Central memory CD8-positive, alpha-beta T cell (primary cell): ENCODE measurements around the gene RNF183.
A peak's percentile ranks its signal among the peaks of the same experiment; 100 is the strongest.

Source experiments
- ATAC-seq: fragments of 150-1000 bp; cut with Tn5 transposase; replicated peaks from 2 replicates; pipeline ENCODE4 v1.10.0; 2022; ENCODE audit warnings: mild to moderate bottlenecking, moderate FRiP score, moderate number of reproducible peaks; ENCODE audit not compliant: poor library complexity, severe bottlenecking; ENCODE audit errors: extremely low read depth
- DNase-seq, 2 donors: peaks; one replicate each; pipeline ENCODE4 v3.0.0; 2021; ENCODE audit warnings: low spot score in 2 of 2
- H3K27ac Mint-ChIP-seq: one replicate; pipeline ENCODE4 v1.8.0; 2022; ENCODE audit warnings: low read depth, mild to moderate bottlenecking, moderate library complexity, mixed read lengths
- H3K27me3 Mint-ChIP-seq: one replicate; pipeline ENCODE4 v1.8.0; 2022; ENCODE audit warnings: mixed read lengths
- H3K36me3 Mint-ChIP-seq: one replicate; pipeline ENCODE4 v1.8.0; 2022; ENCODE audit warnings: mild to moderate bottlenecking, moderate library complexity, mixed read lengths; ENCODE audit not compliant: insufficient read depth
- H3K4me1 Mint-ChIP-seq: one replicate; pipeline ENCODE4 v1.8.0; 2022; ENCODE audit warnings: mixed read lengths
- H3K4me3 Mint-ChIP-seq: one replicate; pipeline ENCODE4 v1.8.0; 2022; ENCODE audit warnings: mild to moderate bottlenecking, moderate library complexity, mixed read lengths
- H3K9me3 Mint-ChIP-seq: one replicate; pipeline ENCODE4 v1.8.0; 2022; ENCODE audit warnings: mixed read lengths

RNF183 gene

DNA sequence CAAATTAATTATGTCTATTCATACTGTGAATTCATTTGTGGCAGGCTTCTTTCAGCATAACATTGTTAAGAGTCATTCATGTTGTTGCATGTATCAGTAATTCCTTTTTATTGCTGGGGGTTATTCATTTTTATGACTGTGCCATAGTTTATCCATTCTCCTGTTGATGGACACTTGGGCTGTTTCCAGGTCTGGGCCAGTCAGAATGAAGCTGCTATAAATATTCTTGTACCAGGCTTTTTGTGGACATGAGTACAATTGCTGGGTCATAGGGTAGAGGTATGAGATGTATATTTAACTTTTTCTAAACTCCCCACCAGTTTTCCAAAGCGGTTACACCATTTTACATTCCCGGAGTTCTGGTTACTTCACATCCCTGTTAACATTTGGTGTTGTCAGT lies 14.1 kb downstream of the RNF183 start:
- no peak for DNase-seq
- Mint-ChIP-seq H3K4me3 (no peak overlapping the region), H3K27me3 (no peaks in the 10 kb centered on the region), H3K36me3 (peaks cover 72% of the 10 kb centered on the region), H3K4me1 (no peaks in the 10 kb centered on the region), H3K9me3 (no peaks in the 10 kb centered on the region), H3K27ac (no peak overlapping the region)
- ATAC-seq = no peak

- DNase-seq (no peak), ATAC-seq (no peak)
- H3K36me3 Mint-ChIP-seq = peaks cover 70% of the 10 kb centered on the region
- H3K27me3 Mint-ChIP-seq = no peaks in the 10 kb centered on the region
- peaks cover 26% of the 10 kb centered on the region for H3K4me1 Mint-ChIP-seq
- no peaks in the 10 kb centered on the region for H3K9me3 Mint-ChIP-seq
- peak overlapping the region; percentile 19 for H3K27ac Mint-ChIP-seq
- H3K4me3 Mint-ChIP-seq = no peak overlapping the region
Measured at GRCh38 chr9:113281356-113281755, 21.8 kb downstream of the RNF183 start.

GRCh38 chr9:113278840-113279239 lies 24.3 kb downstream of the RNF183 start:
- Mint-ChIP-seq H3K4me3 (no peak overlapping the region), H3K9me3 (no peaks in the 10 kb centered on the region), H3K27ac (peak overlapping the region; percentile 19), H3K27me3 (no peaks in the 10 kb centered on the region), H3K4me1 (peaks cover 32% of the 10 kb centered on the region), H3K36me3 (peaks cover 56% of the 10 kb centered on the region)
- no peak for DNase-seq
- ATAC-seq = no peak

DNA sequence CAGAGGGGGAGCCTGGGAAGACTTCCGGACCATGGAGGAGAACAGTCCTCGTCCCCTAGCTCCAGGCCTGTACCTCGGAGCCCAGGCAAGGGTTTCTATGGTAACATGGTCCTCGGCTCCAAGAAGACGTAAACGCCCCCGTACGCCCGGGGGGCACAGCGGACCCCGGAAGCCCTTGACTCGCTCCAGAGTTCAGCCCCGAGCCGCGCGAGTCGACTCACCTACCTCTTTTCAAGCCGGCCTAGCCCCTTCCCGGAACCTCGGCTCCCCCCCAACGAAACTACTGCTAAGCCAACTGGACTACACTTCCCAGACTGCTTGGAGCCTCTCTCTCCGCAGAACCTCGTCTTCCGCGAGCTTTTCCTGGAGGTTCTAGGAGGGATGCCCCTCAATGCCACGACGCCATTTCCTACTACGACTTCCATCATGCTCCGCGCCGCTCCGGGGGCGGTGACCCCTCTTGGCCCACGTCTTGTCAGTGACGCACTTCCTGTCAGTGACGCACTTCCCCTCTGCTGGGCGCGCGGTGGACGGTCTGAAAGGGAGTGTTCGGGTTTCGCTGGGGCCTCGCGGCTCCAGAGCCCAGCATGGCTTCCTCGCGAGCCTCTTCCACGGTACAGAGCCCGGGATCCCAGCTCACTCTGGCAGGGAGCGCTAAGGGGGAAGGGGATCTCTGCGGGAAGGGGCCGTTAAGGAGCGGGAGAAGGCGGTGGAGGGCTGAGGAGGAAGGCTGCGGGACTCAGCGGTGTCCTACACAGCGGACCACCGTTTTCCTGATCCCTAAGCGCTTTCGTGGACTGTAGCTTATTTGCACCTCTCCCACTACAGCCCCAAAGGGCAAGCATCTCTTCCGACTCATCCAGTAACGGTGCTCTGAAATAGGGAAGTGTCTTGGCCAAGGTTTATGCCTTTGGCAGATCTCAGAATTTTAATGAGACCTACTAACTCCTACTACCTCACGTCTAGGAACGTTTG lies 27.7 kb downstream of the RNF183 start, which contains the start of the genes CDC26 and PRPF4:
TSS of gene CDC26 (minus strand) at position 416 of the 975 bp plus-strand sequence. CDS start 3,065 bp downstream, outside the sequence.
TSS of gene PRPF4 (plus strand) at position 502 of the 975 bp plus-strand sequence. CDS start at position 588, 86 bp downstream.
- Mint-ChIP-seq H3K9me3 (no peaks in the 10 kb centered on the region), H3K4me1 (peaks cover 26% of the 10 kb centered on the region), H3K4me3 (no peak within 1 kb of the TSS), H3K27ac (no peak within 1 kb of the TSS), H3K36me3 (peaks cover 48% of the 10 kb centered on the region), H3K27me3 (no peaks in the 10 kb centered on the region)
- DNase-seq (peak; percentile 87 to 89), ATAC-seq (peak; percentile 97)

DNA sequence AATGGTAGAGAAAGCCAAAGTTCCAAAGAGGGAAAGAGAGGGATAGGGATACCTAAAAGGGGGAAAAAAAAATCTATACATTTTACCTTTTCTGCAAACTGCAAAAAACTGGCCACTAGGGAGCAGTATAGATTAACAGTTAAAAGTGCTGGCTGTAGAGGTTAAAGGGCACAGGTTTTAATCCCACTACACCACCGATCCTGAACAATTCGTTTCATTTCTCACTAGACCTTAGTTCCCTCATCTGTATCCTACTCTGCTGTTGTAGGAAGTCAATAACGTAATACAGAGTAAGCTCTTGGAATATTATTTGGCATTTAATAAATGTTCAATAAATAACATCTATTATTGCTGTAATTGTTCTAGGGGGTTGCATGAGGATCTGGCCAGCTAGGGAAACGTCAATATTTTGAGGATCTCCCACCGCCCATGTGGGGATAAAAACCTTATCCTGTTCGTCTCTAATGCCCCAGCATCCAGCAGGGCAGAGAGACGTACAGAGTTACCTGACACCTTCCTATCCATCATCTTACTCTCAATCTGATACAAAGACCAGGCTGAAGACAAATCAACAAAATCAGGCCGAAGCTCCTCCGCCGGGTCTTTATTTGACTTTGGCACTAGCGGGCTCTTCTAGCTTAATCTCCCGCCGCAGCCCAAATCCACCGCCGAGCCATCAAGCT lies 28.6 kb downstream of the RNF183 start:
- ATAC-seq = peak; percentile 30
- H3K4me3 Mint-ChIP-seq = no peak overlapping the region
- no peak overlapping the region for H3K27ac Mint-ChIP-seq
- peaks cover 25% of the 10 kb centered on the region for H3K4me1 Mint-ChIP-seq
- H3K9me3 Mint-ChIP-seq = no peaks in the 10 kb centered on the region
- DNase-seq = peak in 1 of 2 donors; percentile 15
- H3K36me3 Mint-ChIP-seq = peaks cover 46% of the 10 kb centered on the region
- H3K27me3 Mint-ChIP-seq = no peaks in the 10 kb centered on the region

DNA sequence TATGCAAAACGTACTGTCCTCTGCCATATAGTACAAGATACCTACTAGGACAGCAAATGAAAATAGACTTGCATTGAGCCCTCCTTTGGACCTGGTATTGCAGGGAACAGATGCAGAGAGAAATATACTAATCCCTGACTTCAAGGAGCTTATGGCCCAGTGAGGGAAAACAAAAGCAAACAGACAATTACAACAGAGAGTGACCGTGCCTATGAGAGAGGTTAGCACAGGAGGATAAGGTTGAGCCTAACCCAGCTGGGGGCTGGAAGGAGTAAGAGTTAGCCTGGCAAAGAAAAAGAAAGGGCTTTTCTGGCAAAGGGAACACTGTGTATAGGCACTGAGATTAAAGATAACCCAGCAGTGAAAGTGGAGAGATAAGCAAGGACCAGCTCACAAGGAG lies 33.3 kb downstream of the RNF183 start:
- H3K36me3 Mint-ChIP-seq = peaks cover 52% of the 10 kb centered on the region
- H3K27me3 Mint-ChIP-seq = no peaks in the 10 kb centered on the region
- H3K4me1 Mint-ChIP-seq = peaks cover 21% of the 10 kb centered on the region
- ATAC-seq (no peak), DNase-seq (no peak)
- H3K9me3 Mint-ChIP-seq = no peaks in the 10 kb centered on the region
- no peak overlapping the region for H3K4me3 Mint-ChIP-seq
- peak overlapping the region; percentile 50 for H3K27ac Mint-ChIP-seq

GRCh38 chr9:113269355-113269754 lies 33.8 kb downstream of the RNF183 start:
- Mint-ChIP-seq H3K27ac (peak overlapping the region; percentile 50), H3K4me1 (peaks cover 20% of the 10 kb centered on the region), H3K27me3 (no peaks in the 10 kb centered on the region), H3K36me3 (peaks cover 51% of the 10 kb centered on the region), H3K9me3 (no peaks in the 10 kb centered on the region), H3K4me3 (no peak overlapping the region)
- no peak for DNase-seq
- no peak for ATAC-seq

- DNase-seq = no peak
- Mint-ChIP-seq H3K4me3 (no peak overlapping the region), H3K36me3 (peaks cover 46% of the 10 kb centered on the region), H3K27me3 (no peaks in the 10 kb centered on the region), H3K27ac (no peak overlapping the region), H3K4me1 (peaks cover 15% of the 10 kb centered on the region), H3K9me3 (no peaks in the 10 kb centered on the region)
- ATAC-seq = no peak
Measured at GRCh38 chr9:113267911-113268566, 35.1 kb downstream of the RNF183 start.

DNA sequence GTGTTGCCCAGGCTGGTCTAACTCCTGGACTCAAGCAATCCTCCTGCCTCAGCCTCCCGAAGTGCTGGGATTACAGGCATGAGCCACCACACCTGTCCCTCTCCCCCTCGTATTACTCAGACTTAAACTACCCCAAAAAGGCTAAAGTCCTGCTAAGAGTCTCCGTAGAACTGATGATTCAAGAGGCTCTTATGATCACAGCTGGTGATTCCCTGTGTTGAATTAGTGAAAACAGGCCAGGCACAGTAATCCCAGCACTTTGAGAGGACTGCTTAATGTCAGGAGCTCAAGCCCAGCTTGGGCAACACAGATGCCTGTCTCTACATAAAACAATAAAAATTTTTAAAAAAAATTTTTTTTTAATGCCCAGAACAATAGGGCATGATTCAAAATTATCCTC lies 37.0 kb downstream of the RNF183 start:
- H3K9me3 Mint-ChIP-seq = no peaks in the 10 kb centered on the region
- peaks cover 34% of the 10 kb centered on the region for H3K36me3 Mint-ChIP-seq
- DNase-seq (no peak), ATAC-seq (no peak)
- no peak overlapping the region for H3K27ac Mint-ChIP-seq
- no peaks in the 10 kb centered on the region for H3K27me3 Mint-ChIP-seq
- peaks cover 14% of the 10 kb centered on the region for H3K4me1 Mint-ChIP-seq
- H3K4me3 Mint-ChIP-seq = no peak overlapping the region

DNA sequence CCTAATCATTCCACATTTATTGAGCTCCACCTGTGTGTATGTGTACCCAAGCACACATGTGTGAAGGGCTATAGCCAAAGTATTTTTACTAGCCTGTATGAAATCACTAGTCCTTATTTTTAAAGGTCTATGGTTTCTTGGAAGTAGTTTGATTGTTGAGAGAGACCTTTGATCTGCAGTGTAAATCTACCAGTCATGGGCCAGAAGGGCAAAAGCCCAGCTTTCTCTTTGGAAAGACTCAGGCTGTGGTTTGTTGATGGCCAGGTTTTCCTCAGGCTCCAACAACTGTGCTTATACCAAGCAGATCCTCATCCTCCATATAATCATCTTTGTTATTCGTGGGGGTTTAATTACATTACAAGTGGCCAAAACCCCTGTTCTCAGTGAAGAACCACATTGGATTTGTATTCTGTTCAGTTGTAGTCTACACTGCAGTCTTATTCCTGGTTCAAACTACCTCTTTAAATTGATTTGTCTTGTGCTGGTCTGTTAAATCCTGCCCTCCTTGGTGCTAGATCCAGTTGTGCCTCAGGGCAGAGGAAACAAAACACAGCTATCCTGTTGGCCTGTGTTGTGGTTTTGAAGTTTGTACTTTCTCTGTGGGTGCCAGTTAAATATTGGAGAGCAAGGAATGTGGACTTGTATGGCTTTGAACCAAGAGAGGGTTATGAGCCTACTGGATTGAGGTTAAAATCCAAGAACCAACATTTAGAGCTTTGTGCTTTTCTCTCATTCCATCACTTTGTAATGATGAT lies 41.1 kb downstream of the RNF183 start:
- H3K36me3 Mint-ChIP-seq = peaks cover 10% of the 10 kb centered on the region
- no peak overlapping the region for H3K4me3 Mint-ChIP-seq
- H3K4me1 Mint-ChIP-seq = no peaks in the 10 kb centered on the region
- ATAC-seq = no peak
- H3K27ac Mint-ChIP-seq = no peak overlapping the region
- H3K27me3 Mint-ChIP-seq = no peaks in the 10 kb centered on the region
- no peak for DNase-seq
- no peaks in the 10 kb centered on the region for H3K9me3 Mint-ChIP-seq

DNA sequence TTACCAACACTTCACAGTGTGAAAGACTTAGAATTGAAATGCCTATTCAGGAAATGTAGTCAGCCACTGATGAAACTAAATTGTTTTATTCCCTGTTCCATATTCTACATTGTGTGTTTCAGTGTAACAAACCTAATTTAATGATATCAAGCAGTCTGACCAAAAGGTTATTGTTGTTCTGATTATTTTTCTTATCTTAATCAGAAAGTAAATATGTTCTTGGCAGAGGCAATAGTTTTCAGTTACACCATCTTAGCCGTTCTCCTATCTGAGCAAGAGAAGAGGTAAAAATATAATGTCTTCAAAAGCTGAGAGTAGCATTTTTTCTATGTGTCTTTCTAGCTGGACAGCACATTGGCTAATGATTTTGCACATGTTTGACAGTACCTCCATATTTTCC lies 44.9 kb downstream of the RNF183 start:
- H3K27me3 Mint-ChIP-seq = no peaks in the 10 kb centered on the region
- no peak overlapping the region for H3K4me3 Mint-ChIP-seq
- peaks cover 4% of the 10 kb centered on the region for H3K36me3 Mint-ChIP-seq

GRCh38 chr9:113257863-113258262 lies 45.3 kb downstream of the RNF183 start:
- ATAC-seq (no peak), DNase-seq (no peak)
- H3K27ac Mint-ChIP-seq = no peak overlapping the region
- no peak overlapping the region for H3K4me3 Mint-ChIP-seq
- H3K36me3 Mint-ChIP-seq = peaks cover 4% of the 10 kb centered on the region
- H3K27me3 Mint-ChIP-seq = no peaks in the 10 kb centered on the region
- H3K9me3 Mint-ChIP-seq = no peaks in the 10 kb centered on the region
- H3K4me1 Mint-ChIP-seq = no peaks in the 10 kb centered on the region

More for the DNA sequence above, 44.9 kb downstream of the RNF183 start:
- Mint-ChIP-seq H3K4me1 (no peaks in the 10 kb centered on the region), H3K27ac (no peak overlapping the region), H3K9me3 (no peaks in the 10 kb centered on the region)
- ATAC-seq = no peak
- no peak for DNase-seq
